Measurements from ENCODE around the gene ARHGEF16.
A peak's percentile ranks its signal among the peaks of the same experiment; 100 is the strongest.

ARHGEF16 gene

GRCh38 chr1:3439346-3440299, 14.8 kb upstream of the ARHGEF16 start:
- no peak for DNase-seq

GRCh38 chr1:3440300-3440681, 14.2 kb upstream of the ARHGEF16 start:
- no peak for DNase-seq

GRCh38 chr1:3440711-3441409, 13.6 kb upstream of the ARHGEF16 start:
- DNase-seq, result no peak

GRCh38 chr1:3441410-3441847, 13.0 kb upstream of the ARHGEF16 start:
- DNase-seq, result no peak

GRCh38 chr1:3441880-3442279, 12.6 kb upstream of the ARHGEF16 start:
- DNase-seq, result no peak

- no peak for DNase-seq
These were observed 12.1 kb upstream of the ARHGEF16 start for GRCh38 chr1:3442331-3442730.

- no peak for DNase-seq
These were observed 11.6 kb upstream of the ARHGEF16 start for GRCh38 chr1:3442901-3443300.

GRCh38 chr1:3443807-3444206, 10.7 kb upstream of the ARHGEF16 start:
- no peak for DNase-seq

GRCh38 chr1:3444298-3444697, 10.2 kb upstream of the ARHGEF16 start:
- no peak for DNase-seq

GRCh38 chr1:3444736-3445135, 9.7 kb upstream of the ARHGEF16 start:
- DNase-seq, result no peak

- no peak for DNase-seq
These were observed 4.1 kb upstream of the ARHGEF16 start for GRCh38 chr1:3450202-3450863.

GRCh38 chr1:3450983-3451382, 3.5 kb upstream of the ARHGEF16 start:
- no peak for DNase-seq

- no peak for DNase-seq
These were observed 2.2 kb upstream of the ARHGEF16 start for GRCh38 chr1:3451994-3452865.

GRCh38 chr1:3452866-3453175, 1.6 kb upstream of the ARHGEF16 start:
- no peak for DNase-seq

GRCh38 chr1:3453203-3453761, 1.2 kb upstream of the ARHGEF16 start:
- peak; percentile 93 for DNase-seq

- peak; percentile 80 for DNase-seq
These were observed 550 bp downstream of the ARHGEF16 start for GRCh38 chr1:3454811-3455618.

GRCh38 chr1:3455670-3456448, 1.4 kb downstream of the ARHGEF16 start:
- DNase-seq, result no peak

- DNase-seq, result no peak
These were observed 2.0 kb downstream of the ARHGEF16 start for GRCh38 chr1:3456449-3456963.

GRCh38 chr1:3456964-3457909, 2.8 kb downstream of the ARHGEF16 start:
- DNase-seq, result no peak

Measured in islet precursor cell (in vitro differentiated cells).